Astrocyte (in vitro differentiated cells and primary cell): ENCODE measurements around the gene TMEM184A. TPM values are rescaled to one million over a fixed set of nuclear protein-coding genes. Genes with fewer than 3 reads are reported as not detected.

Experiments
- DNase-seq: peaks from one replicate; pipeline ENCODE4 v3.0.0-alpha.2; 2010; ENCODE audit warnings: low read depth
- FAIRE-seq: peaks from 2 replicates; lab custom pipeline; 2011; peaks lifted over from hg19 to GRCh38; lab: Jason Lieb, UNC
- H2AFZ ChIP-seq: 2 replicates; pipeline ENCODE4 v1.6.0; 2012; ENCODE audit warnings: low read depth, low read length, inconsistent platforms
- H3K27ac ChIP-seq: 2 replicates; pipeline ENCODE4 v1.5.1; 2011; ENCODE audit warnings: low read depth, low read length, inconsistent platforms
- H3K27me3 ChIP-seq: 2 replicates; pipeline ENCODE4 v1.6.0; 2011; ENCODE audit warnings: low read length, inconsistent platforms; ENCODE audit not compliant: insufficient read depth
- H3K36me3 ChIP-seq: 2 replicates; pipeline ENCODE4 v1.5.1; 2011; ENCODE audit warnings: low read length, inconsistent platforms; ENCODE audit not compliant: insufficient read depth
- H3K4me1 ChIP-seq: 2 replicates; pipeline ENCODE4 v1.5.1; 2011; ENCODE audit warnings: low read length, inconsistent platforms; ENCODE audit not compliant: insufficient read depth
- H3K4me2 ChIP-seq: 2 replicates; pipeline ENCODE4 v1.6.0; 2012; ENCODE audit warnings: low read length, inconsistent platforms
- H3K4me3 ChIP-seq: 2 replicates; pipeline ENCODE4 v1.5.1; 2011; ENCODE audit warnings: low read depth, mild to moderate bottlenecking, low read length, inconsistent platforms; ENCODE audit not compliant: insufficient read depth
- H3K79me2 ChIP-seq: 2 replicates; pipeline ENCODE4 v1.6.0; 2012; ENCODE audit warnings: mild to moderate bottlenecking, low read length, inconsistent platforms; ENCODE audit not compliant: insufficient read depth
- H3K9ac ChIP-seq: 2 replicates; pipeline ENCODE4 v1.6.0; 2012; ENCODE audit warnings: mild to moderate bottlenecking, low read length, inconsistent platforms
- H3K9me3 ChIP-seq: 2 replicates; pipeline ENCODE4 v1.5.1; 2012; ENCODE audit warnings: low read depth, mild to moderate bottlenecking, low read length, inconsistent platforms; ENCODE audit not compliant: insufficient read depth
- H4K20me1 ChIP-seq: 2 replicates; pipeline ENCODE4 v1.6.0; 2012; ENCODE audit warnings: low read length, inconsistent platforms; ENCODE audit not compliant: insufficient read depth
- H3K27ac Mint-ChIP-seq: one replicate; pipeline ENCODE4 v1.8.0; 2021; ENCODE audit warnings: mild to moderate bottlenecking, mixed read lengths; ENCODE audit not compliant: unreplicated experiment
- H3K27me3 Mint-ChIP-seq: one replicate; pipeline ENCODE4 v1.8.0; 2021; ENCODE audit warnings: low read depth, mixed read lengths; ENCODE audit not compliant: unreplicated experiment
- H3K36me3 Mint-ChIP-seq: one replicate; pipeline ENCODE4 v1.8.0; 2021; ENCODE audit warnings: low read depth, mixed read lengths; ENCODE audit not compliant: unreplicated experiment
- H3K4me1 Mint-ChIP-seq: one replicate; pipeline ENCODE4 v1.8.0; 2021; ENCODE audit warnings: low read depth, mixed read lengths; ENCODE audit not compliant: unreplicated experiment
- H3K4me3 Mint-ChIP-seq: one replicate; pipeline ENCODE4 v1.8.0; 2021; ENCODE audit warnings: mild to moderate bottlenecking, moderate library complexity, mixed read lengths; ENCODE audit not compliant: unreplicated experiment
- H3K9me3 Mint-ChIP-seq: one replicate; pipeline ENCODE4 v1.8.0; 2021; ENCODE audit warnings: mild to moderate bottlenecking, mixed read lengths; ENCODE audit not compliant: unreplicated experiment
- EZH2 ChIP-seq: IDR thresholded peaks from 2 replicates; pipeline ENCODE4 v1.6.1; 2012; ENCODE audit warnings: mild to moderate bottlenecking, low read length, inconsistent platforms; ENCODE audit not compliant: insufficient read depth
- total RNA-seq: library from RNA; stranded (reverse); gene quantifications from 2 replicates; pipeline ENCODE4 v1.2.1, GENCODE V29; 2021
- TF ChIP-seq, protein P1 (sequence below): IDR thresholded peaks from 2 replicates; pipeline ENCODE4 v1.5.1; 2011; ENCODE audit warnings: low read depth, mild to moderate bottlenecking, inconsistent platforms, low read length, moderate library complexity; ENCODE audit not compliant: insufficient read depth

The TMEM184A gene
- total RNA-seq, 1 donor from 2014 or later = 2.1 TPM

- Mint-ChIP-seq H3K9me3 (no peaks in the 10 kb centered on the region), H3K4me3 (no peak overlapping the region), H3K4me1 (no peaks in the 10 kb centered on the region), H3K27me3 (no peaks in the 10 kb centered on the region), H3K27ac (no peak overlapping the region), H3K36me3 (peaks cover 4% of the 10 kb centered on the region)
- H3K27ac ChIP-seq = no peak overlapping the region
- H3K79me2 ChIP-seq = no peaks in the 10 kb centered on the region
- H3K4me1 ChIP-seq = no peaks in the 10 kb centered on the region
- no peak overlapping the region for H3K9ac ChIP-seq
- no peak overlapping the region for H2AFZ ChIP-seq
- no peaks in the 10 kb centered on the region for H3K27me3 ChIP-seq
- no peak overlapping the region for H3K4me3 ChIP-seq
- H4K20me1 ChIP-seq = no peaks in the 10 kb centered on the region
- TF ChIP-seq, protein P1, sequence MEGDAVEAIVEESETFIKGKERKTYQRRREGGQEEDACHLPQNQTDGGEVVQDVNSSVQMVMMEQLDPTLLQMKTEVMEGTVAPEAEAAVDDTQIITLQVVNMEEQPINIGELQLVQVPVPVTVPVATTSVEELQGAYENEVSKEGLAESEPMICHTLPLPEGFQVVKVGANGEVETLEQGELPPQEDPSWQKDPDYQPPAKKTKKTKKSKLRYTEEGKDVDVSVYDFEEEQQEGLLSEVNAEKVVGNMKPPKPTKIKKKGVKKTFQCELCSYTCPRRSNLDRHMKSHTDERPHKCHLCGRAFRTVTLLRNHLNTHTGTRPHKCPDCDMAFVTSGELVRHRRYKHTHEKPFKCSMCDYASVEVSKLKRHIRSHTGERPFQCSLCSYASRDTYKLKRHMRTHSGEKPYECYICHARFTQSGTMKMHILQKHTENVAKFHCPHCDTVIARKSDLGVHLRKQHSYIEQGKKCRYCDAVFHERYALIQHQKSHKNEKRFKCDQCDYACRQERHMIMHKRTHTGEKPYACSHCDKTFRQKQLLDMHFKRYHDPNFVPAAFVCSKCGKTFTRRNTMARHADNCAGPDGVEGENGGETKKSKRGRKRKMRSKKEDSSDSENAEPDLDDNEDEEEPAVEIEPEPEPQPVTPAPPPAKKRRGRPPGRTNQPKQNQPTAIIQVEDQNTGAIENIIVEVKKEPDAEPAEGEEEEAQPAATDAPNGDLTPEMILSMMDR = no peak
- no peak for TF ChIP-seq EZH2
- no peak overlapping the region for H3K4me2 ChIP-seq
- no peaks in the 10 kb centered on the region for H3K9me3 ChIP-seq
- H3K36me3 ChIP-seq = peaks cover 2% of the 10 kb centered on the region
- FAIRE-seq (no peak), DNase-seq (no peak)
These were observed 8.9 kb downstream of the TMEM184A start for GRCh38 chr7:1546909-1547776.

DNA sequence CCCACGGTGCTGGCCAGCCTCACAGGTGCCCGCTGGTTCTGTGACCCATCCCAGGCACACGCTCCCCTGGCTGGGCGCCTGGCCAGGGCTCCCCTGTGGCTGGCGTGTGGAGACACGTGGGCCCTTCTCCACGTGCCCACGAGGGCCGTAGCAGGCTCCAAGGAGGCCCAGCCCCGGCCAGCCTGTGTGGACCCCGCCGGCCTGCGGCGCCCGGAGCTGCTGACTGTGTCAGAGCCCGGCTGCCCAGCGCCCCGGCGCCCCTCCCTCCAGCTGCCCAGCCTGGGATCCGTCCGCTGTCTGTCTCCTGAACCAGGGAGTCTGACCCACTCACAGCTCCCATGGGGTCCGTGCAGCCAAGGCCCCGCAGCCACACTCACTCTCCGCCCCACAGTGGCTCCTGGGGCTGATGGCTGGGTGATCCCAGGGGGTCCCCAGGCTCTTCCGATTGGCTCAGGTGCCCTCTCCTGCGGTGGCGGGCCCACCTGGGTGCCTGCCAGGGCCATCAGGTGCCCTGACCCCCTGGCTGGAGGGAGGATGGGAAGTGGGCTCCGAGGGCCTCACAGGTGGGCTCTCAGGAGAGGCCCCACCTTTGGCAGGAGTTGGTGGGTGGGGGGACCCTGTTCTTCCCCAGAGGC lies 9.6 kb downstream of the TMEM184A start:
- no peak for DNase-seq
- Histone ChIP-seq H3K4me3 (no peak overlapping the region), H3K36me3 (peaks cover 2% of the 10 kb centered on the region), H3K9ac (no peak overlapping the region), H3K9me3 (no peaks in the 10 kb centered on the region), H3K27me3 (no peaks in the 10 kb centered on the region), H3K27ac (no peak overlapping the region), H4K20me1 (no peaks in the 10 kb centered on the region), H3K4me2 (no peak overlapping the region), H3K79me2 (peaks cover 1% of the 10 kb centered on the region), H2AFZ (no peak overlapping the region), H3K4me1 (no peaks in the 10 kb centered on the region)
- no peak overlapping the region for H3K27ac Mint-ChIP-seq
- H3K4me1 Mint-ChIP-seq = no peaks in the 10 kb centered on the region
- FAIRE-seq = no peak
- H3K27me3 Mint-ChIP-seq = no peaks in the 10 kb centered on the region
- no peak overlapping the region for H3K4me3 Mint-ChIP-seq
- TF ChIP-seq EZH2 = no peak
- TF ChIP-seq, protein P1 = no peak
- H3K36me3 Mint-ChIP-seq = peaks cover 4% of the 10 kb centered on the region
- H3K9me3 Mint-ChIP-seq = no peaks in the 10 kb centered on the region
